Measurements from ENCODE around the gene SDK1.
A peak's percentile ranks its signal among the peaks of the same experiment; 100 is the strongest.

SDK1 gene

GRCh38 chr7:3466261-3466660 is 165.2 kb downstream of the SDK1 start:
- no peak for DNase-seq

GRCh38 chr7:3469641-3470040 is 168.6 kb downstream of the SDK1 start:
- no peak for DNase-seq

GRCh38 chr7:3480197-3480596 is 179.1 kb downstream of the SDK1 start:
- DNase-seq = no peak

- DNase-seq = no peak
These were observed 180.4 kb downstream of the SDK1 start for GRCh38 chr7:3481435-3481834.

DNA sequence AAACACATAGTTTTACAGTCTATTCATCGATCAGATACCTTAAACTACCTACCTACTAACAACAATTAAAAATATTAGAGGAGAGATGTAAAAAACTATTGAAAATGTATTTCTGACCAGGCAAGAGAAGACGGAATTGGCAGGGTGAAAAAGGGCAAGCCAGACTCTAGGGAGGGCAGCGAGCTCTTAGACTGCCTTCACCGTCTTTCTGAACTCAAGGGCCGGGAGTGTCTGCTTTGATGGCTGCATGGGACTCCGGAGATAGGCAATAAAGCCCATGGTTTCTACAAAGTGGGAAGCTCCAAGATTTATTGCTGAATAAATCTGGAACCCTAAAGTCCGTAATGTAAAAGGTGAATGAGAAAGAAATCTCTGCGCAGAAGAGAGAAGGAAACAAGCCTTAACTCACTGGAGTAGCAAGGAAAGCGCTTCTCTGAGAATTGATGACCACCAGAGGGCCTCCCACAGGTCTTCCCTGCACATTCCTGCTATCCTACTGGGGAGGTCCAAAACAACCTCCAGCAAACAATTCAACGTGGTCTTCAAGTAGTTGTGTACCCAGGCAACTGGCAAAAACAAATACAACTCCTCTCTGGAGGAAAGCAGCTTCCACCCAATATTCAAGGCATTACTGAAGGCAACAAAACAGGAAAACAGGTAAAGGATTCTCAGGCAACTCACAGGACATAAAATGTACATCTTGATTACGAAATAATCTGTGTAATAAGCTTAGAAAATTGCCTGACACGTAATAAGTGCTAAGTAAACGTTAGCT is 181.3 kb downstream of the SDK1 start:
- DNase-seq = peak; percentile 61

DNA sequence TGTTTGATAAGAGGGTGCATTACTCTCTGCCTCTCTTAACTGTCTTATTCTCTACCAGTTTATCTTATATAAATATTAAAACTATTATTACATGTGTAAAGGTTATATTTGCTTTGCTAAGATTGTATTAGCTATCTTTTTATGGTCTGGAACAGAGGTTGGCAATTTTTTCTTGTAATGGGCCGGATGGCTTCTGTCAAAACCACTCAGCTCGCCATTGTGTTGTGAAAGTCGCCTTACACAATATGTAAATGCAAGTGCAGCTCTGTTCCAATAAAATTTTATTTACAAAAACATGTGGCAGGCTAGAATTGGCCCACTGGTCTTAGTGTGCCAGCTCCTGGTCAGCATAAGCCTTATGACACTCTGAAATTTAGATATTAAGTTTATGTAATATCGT is 185.8 kb downstream of the SDK1 start:
- DNase-seq = no peak

- no peak for DNase-seq
These were observed 187.8 kb downstream of the SDK1 start for GRCh38 chr7:3488829-3489228.

- DNase-seq = no peak
These were observed 192.4 kb downstream of the SDK1 start for GRCh38 chr7:3493499-3493898.

DNA sequence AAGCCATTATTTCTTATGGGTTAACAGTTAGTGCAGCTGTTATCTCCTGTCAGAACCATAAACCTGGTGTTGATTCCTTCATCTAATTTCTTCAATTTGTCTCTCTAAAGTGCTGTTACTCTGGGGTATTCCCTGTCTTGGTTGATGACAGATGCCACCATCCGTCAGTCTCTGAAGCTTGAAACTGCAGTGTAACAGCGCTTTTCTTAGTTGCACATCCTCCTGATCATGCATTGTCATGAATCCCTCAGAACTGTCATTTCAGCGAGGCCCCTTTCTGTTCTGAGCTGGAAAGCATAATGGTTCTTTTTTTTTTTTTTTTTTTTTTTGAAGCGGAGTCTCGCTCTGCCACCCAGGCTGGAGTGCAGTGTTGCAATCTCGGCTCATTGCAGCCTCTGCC is 193.9 kb downstream of the SDK1 start:
- DNase-seq = no peak

GRCh38 chr7:3495530-3495929 is 194.5 kb downstream of the SDK1 start:
- DNase-seq = no peak

GRCh38 chr7:3495954-3496353 is 194.9 kb downstream of the SDK1 start:
- no peak for DNase-seq

DNA sequence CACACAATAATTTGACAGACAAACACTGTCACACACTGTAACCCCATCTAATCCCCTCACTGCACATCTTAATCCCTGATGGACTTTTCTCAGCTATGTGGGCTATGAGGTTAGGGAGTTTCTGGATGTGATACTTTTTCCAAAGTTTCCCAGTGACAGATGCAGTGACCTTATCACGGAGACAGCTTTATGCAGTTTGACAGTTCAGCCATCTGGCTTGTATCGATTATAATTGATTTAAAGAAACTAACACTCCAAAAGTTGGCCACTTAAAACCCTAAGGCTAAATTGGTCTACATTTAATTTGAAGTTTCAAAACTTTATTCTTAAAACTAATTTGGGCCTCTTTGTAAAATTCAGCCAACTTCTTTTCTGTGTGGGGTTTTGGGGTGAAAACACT is 196.7 kb downstream of the SDK1 start:
- no peak for DNase-seq

- DNase-seq = no peak
These were observed 200.6 kb downstream of the SDK1 start for GRCh38 chr7:3501671-3502070.

DNA sequence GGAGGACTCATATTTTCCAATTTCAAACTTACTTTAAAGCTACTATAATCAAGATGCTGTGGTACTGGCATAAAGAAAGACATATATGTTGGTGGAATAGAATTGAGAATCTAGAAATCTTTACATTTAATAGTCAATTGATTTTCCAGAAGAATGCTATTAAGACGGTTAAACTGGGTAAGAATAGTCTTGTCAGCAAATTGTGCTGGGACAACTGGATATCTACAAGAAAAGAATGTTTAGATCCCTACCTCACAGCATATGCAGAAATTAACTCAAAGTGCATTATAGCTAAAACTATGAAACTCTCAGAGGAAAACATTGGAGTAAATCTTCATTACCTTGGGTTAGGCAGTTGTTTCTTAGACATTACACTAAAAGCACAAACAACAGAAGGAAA is 203.3 kb downstream of the SDK1 start:
- no peak for DNase-seq

DNA sequence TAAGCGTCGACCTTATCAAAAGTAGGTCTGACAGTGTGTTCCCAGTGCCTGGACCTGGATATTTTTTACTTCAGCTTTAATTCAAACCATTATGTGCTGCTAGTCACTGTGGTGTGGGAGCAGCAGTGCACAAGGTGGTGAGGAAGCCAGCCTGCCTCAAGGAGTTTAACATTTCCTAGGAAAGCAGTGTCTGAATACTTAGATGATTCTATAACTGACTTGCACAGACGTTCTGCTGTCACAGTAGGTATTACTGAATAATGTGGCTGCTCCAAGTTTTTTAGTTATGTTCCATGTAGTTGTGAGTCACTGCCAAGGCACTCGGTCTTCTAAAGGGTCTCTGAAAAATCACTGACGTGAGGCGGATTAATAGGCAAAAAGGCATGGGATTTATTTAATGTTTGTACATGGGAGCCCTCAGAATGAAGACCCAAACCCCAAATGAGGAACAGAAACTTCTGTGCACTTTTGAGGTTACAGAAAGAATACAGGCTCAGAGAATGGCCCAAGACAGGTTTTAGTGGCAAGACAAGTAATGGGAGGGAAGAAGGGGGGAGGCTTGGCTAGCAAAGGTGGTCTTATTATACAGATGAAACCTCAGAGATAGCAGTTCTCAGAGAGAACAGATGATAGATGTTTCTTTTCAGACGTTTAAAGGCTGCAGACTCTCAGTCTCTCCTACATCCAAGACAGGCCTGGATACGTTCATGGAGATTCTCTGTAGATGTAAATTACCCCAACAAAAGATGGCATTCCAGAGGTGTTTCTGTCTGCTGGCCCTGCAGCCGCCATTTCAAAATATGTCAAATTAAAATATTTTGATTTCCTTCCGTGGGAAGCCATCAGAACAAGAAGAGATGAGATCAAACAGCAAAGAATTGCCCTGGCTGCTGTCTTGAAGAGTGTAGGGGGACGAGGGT is 209.3 kb downstream of the SDK1 start:
- DNase-seq = no peak

GRCh38 chr7:3517344-3517743 is 216.3 kb downstream of the SDK1 start:
- DNase-seq = no peak

DNA sequence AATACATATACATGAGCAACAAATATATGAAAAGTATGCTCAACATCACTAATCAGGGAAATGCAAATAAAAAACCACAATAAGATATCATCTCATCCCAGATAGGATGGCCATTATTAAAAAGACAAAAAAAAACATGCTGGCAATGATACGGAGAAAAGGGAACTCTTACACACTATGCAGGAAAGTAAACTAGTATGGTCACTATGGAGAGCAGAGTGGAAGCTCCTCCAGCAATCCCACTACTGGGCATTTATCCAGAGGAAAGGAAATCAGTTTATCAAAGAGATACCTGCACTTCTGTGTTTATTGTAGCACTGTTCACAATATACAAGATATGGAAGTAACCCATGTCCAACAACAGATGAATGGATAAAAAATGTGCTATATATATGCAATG is 217.5 kb downstream of the SDK1 start:
- no peak for DNase-seq

GRCh38 chr7:3520206-3520605 is 219.2 kb downstream of the SDK1 start:
- DNase-seq = peak; percentile 80

- DNase-seq = no peak
These were observed 226.6 kb downstream of the SDK1 start for GRCh38 chr7:3527496-3528124.

GRCh38 chr7:3533040-3533439 is 232.0 kb downstream of the SDK1 start:
- no peak for DNase-seq

DNA sequence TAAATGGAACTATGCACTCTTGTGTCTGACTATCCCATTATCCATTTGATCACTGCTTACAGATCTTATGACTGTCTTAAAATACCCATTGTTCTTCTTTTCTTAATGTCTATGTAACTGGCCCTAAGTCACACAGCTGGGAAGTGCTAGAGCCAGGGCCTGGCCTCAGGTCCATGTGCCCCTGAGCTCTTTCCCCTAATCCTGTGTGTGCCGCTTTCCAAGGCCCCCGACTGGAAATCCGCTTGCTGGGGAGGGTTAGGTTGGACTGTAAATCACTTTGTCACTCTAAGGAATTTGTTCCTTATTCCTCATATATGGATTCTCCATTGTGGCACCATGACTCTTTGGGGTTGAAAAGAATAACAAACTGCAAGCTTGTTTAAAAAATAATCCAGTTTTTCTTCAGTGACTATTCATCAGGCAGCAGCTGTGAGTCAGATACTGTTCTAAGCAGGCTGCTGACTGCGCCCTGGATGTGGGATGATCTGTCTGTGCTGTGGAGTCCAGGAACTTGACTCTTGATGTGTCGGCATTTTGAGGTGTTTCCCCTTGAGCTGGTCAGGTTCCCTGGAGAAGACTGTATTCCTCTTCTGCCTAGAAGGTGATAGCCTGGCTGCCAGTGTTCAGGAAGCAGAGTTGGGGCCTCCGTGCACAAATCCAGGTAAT is 236.3 kb downstream of the SDK1 start:
- DNase-seq = no peak

DNA sequence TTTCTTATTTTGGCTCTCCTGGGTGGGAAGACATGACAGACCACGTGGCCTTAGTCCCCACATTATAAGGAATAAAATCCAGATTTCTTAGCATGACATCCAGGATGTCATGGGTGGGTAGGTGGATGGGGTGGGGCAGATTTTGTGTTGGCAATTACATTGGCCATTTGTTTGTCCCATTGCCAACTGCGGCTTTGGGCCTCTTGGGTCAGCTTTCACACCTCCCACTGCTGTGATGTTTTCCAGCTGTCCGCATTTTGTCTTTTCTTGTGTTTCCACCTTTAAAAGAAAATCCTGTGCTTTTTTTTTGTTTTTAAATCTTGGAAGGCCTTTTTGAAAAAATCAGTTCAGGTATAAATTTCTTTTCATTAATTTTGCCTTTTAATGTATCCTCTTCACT is 237.0 kb downstream of the SDK1 start:
- no peak for DNase-seq
